ENCODE data around the gene PHACTR3. TPM values are rescaled to one million over a fixed set of nuclear protein-coding genes. Genes with fewer than 3 reads are reported as not detected.
"Not testable (repeated sequence)": the region's sequence is repeated elsewhere in the genome, so short reads cannot be mapped to it uniquely, and the experiment has no call there.

The PHACTR3 gene
- not detected in 2 replicates for total RNA-seq (2014; rRNA removed; shearing (Covaris generic); ENCODE audit: low replicate concordance)

DNA sequence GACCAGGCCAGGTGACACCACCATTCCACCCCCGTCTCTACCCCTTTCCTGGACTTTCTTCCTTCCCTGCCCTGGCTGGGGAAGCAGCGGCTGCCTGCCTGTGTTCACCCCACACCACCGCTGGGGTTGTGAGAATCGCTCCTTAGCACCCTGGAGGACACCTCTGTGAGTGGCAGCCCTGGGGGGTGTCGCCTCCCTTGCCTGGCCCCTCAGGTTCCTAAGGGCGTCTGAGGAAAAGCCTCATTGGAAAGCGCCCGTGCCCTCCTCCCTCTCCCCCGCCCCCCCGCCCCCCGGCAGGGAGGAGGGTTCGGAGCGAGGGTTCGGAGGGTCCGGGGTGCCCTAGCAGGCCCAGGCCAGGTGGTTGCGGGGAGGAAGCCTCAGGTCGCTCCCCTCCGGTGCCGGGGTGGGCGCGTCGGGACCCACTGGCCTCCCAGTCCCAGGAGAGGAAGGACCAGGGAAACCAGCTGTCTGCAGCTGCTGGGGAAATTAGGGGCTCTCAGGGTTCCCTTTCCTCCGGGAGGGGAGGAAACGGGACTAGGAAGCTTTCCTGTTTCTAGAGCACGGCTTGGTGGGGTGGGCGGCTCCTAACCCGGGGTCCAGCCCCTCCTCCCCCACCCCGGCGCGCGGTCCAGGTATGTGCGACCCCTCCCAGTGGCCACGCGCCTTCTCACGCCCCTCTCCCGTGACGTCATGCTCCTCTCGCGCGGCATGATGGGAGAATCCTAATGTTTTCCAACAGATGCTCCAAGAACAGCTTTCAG lies at the start of gene PHACTR3:
Gene PHACTR3 (plus strand): TSS at position 760 of the 761 bp plus-strand sequence. CDS start 475 bp downstream, outside the sequence.
- Histone ChIP-seq H3K27me3 (no peaks in the 10 kb centered on the region), H3K9me3 (no peaks in the 10 kb centered on the region), H3K4me3 (no peak within 1 kb of the TSS), H3K36me3 (no peaks in the 10 kb centered on the region)
- no peak for DNase-seq

DNA sequence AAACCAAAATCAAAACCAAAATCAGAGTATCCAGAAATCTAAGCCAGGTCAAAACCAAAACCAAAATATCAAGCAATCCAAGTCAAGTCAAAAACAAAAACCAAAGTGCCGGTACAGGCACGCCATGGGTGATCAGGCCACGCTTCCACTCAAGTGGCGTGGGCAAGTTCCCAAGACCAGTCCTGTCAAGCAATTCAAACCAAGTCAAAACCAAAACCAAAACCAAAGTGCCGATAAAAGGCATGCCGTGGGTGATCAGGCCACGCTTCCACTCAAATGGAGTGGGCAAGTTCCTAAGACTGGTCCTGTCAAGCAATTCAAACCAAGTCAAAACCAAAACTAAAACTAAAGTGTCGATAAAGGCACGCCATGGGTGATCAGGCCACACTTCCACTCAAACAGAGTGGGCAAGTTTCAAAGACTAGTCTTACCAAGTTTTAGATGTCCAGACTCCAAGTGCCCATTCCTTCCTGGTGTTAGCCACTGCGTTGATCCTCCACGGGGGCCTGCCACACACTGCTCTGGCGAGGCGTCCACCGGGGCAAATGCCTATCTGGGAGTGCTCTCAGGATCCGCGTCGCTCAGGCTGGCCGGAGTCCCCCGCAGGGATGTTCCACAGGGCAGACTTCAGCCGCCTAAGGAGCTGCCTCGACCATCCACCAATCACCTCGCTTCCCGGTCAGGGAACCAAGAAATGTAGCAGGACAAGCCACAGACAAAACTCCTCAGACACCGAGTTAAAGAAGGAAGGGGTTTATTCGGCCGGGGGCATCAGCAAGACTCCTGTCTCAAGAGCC lies 46.4 kb upstream of the PHACTR3 start:
- H3K4me3 ChIP-seq, DNase-seq, H3K36me3 ChIP-seq, H3K9me3 ChIP-seq, H3K27me3 ChIP-seq: not testable (repeated sequence)

- H3K27me3 ChIP-seq = no peaks in the 10 kb centered on the region
- H3K4me3 ChIP-seq = no peak overlapping the region
- H3K36me3 ChIP-seq = no peaks in the 10 kb centered on the region
- no peaks in the 10 kb centered on the region for H3K9me3 ChIP-seq
- no peak for DNase-seq
Measured at GRCh38 chr20:59559024-59559817, 45.1 kb upstream of the PHACTR3 start.

DNA sequence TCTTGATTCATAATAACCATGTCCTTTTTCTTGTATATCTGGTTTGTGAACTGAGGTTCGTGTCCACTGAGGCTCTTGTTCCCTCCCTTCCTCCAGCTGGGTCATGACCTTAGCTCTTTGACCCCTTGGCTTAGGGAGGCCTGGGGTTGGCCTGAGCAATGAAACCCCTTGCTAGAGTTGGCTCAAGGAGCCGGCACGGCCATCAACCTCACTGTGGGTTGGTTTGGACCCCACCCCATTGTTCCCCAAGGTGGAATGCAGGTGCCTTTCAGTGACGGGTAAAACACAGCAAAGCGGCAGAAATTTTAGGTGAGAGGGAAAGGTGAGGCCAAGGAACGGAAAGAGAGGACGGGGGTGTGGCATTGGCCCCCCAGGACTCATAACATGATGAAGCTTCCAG lies 44.5 kb upstream of the PHACTR3 start:
- no peaks in the 10 kb centered on the region for H3K36me3 ChIP-seq
- no peaks in the 10 kb centered on the region for H3K27me3 ChIP-seq
- no peaks in the 10 kb centered on the region for H3K9me3 ChIP-seq
- no peak overlapping the region for H3K4me3 ChIP-seq
- DNase-seq = no peak

DNA sequence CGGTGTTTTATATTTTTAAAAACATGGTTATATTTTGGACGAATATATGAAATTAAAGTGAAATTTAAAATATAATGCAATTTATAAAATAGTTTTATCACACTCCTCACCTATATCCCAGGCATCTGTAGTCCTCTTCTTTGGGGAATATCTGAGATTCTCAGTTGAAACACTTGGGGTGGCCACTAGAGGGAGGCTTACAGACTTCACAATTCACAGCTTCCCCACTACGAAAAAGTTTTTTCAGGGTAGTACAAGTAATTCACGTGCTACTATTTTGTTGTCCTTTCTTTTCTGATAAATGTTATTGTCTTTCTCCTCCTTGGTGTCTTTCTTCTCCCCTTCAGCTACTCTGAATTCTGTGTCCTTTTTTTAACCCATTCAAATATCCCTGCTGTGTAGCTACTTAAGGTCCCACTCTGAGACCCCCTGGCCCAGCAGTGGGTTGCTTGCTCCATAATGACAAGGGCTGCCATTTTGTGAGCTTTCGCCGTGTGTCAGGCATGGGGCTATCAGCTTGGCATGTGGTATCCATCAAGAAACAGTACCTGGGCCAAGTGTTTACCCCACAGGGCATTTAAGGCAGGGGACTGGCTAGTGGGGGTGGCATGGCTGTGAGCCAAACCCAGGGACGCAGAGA lies 43.6 kb upstream of the PHACTR3 start:
- H3K27me3 ChIP-seq = no peaks in the 10 kb centered on the region; the same call in 1 of the 2 replicates
- DNase-seq = no peak
- no peak overlapping the region for H3K4me3 ChIP-seq
- H3K36me3 ChIP-seq = no peaks in the 10 kb centered on the region
- no peaks in the 10 kb centered on the region for H3K9me3 ChIP-seq

GRCh38 chr20:59561228-59561605 lies 43.1 kb upstream of the PHACTR3 start:
- Histone ChIP-seq H3K36me3 (no peaks in the 10 kb centered on the region), H3K9me3 (no peaks in the 10 kb centered on the region), H3K4me3 (no peak overlapping the region), H3K27me3 (no peaks in the 10 kb centered on the region; the same call in 1 of the 2 replicates)
- DNase-seq = no peak

- Histone ChIP-seq H3K9me3 (no peaks in the 10 kb centered on the region), H3K27me3 (no peaks in the 10 kb centered on the region; the same call in 1 of the 2 replicates), H3K36me3 (no peaks in the 10 kb centered on the region), H3K4me3 (no peak overlapping the region)
- no peak for DNase-seq
Measured at GRCh38 chr20:59561614-59562277, 42.6 kb upstream of the PHACTR3 start.

- Histone ChIP-seq H3K9me3 (no peaks in the 10 kb centered on the region), H3K4me3 (no peak overlapping the region), H3K36me3 (no peaks in the 10 kb centered on the region), H3K27me3 (no peaks in the 10 kb centered on the region; the same call in 1 of the 2 replicates)
- no peak for DNase-seq
Measured at GRCh38 chr20:59564171-59564570, 40.2 kb upstream of the PHACTR3 start.

GRCh38 chr20:59564943-59565342 lies 39.4 kb upstream of the PHACTR3 start:
- no peaks in the 10 kb centered on the region; the same call in 1 of the 2 replicates for H3K27me3 ChIP-seq
- H3K4me3 ChIP-seq = no peak overlapping the region
- no peaks in the 10 kb centered on the region for H3K36me3 ChIP-seq
- H3K9me3 ChIP-seq = no peaks in the 10 kb centered on the region
- no peak for DNase-seq

- Histone ChIP-seq H3K27me3 (peaks cover under 1% of the 10 kb centered on the region; the same call in 1 of the 2 replicates), H3K9me3 (no peaks in the 10 kb centered on the region), H3K36me3 (no peaks in the 10 kb centered on the region), H3K4me3 (no peak overlapping the region)
- no peak for DNase-seq
Measured at GRCh38 chr20:59565768-59566461, 38.4 kb upstream of the PHACTR3 start.

DNA sequence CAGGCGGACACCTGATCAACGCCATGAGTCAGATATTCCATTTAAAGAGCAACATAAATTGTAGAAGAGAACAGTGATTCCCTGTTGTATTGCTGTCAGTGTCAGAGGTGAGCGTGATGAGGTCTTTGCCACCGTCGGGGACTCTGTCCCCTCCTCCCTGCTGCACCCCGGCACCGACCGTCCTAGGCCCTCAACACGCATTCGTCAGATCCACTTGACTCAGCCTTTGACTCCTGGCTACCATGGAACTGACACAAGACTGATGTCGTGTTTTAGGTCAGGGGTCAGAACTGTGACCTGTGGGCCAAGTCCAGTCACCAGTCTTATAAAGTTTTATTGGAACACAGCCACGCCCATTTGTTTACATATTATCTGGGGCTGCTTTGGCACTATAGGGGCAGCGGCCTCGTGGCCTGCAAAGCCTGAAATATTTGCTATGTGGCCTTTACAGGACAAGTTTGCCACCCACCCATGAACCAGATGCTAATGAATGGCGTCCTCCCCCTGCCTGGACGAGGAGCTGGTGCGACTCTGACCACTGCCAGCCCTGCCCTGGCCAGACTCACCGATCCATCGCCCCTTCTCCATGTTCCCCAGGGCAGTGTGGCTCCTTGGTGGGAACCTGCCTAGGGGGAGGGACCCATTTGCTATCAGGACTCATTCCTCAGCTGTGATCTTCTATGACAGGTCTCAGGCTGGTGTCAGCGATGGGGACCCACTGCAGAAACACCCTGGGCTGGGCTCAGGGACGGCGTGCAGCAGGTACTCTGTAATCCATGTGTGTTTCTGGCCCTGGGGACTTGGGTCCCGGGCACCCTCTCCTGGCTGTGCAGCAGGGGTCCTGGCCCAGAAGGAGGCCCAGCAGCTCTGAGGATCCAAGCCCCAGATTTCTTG lies 37.5 kb upstream of the PHACTR3 start:
- H3K27me3 ChIP-seq = peaks cover 5% of the 10 kb centered on the region; the same call in 1 of the 2 replicates
- H3K9me3 ChIP-seq = no peaks in the 10 kb centered on the region
- no peaks in the 10 kb centered on the region for H3K36me3 ChIP-seq
- no peak overlapping the region for H3K4me3 ChIP-seq
- DNase-seq = no peak

- no peak for DNase-seq
- Histone ChIP-seq H3K27me3 (peaks cover 5% of the 10 kb centered on the region; the same call in 1 of the 2 replicates), H3K9me3 (no peaks in the 10 kb centered on the region), H3K36me3 (no peaks in the 10 kb centered on the region), H3K4me3 (no peak overlapping the region)
Measured at GRCh38 chr20:59567585-59568508, 36.5 kb upstream of the PHACTR3 start.

- Histone ChIP-seq H3K27me3 (peaks cover 5% of the 10 kb centered on the region; the same call in 1 of the 2 replicates), H3K9me3 (no peaks in the 10 kb centered on the region), H3K4me3 (no peak overlapping the region), H3K36me3 (no peaks in the 10 kb centered on the region)
- no peak for DNase-seq
Measured at GRCh38 chr20:59568509-59569024, 35.8 kb upstream of the PHACTR3 start.

Measured in MG63 (cell line).